OCI-M2 (cell line): ENCODE data around the gene DCLRE1C.
"Not testable (repeated sequence)": the region's sequence is repeated elsewhere in the genome, so short reads cannot be mapped to it uniquely, and the experiment has no call there.

Source experiments
- DNase-seq: peaks from one replicate; lab custom pipeline; 2025; ENCODE audit not compliant: unreplicated experiment; lab: John Stamatoyannopoulos, UW

Gene DCLRE1C

DNA sequence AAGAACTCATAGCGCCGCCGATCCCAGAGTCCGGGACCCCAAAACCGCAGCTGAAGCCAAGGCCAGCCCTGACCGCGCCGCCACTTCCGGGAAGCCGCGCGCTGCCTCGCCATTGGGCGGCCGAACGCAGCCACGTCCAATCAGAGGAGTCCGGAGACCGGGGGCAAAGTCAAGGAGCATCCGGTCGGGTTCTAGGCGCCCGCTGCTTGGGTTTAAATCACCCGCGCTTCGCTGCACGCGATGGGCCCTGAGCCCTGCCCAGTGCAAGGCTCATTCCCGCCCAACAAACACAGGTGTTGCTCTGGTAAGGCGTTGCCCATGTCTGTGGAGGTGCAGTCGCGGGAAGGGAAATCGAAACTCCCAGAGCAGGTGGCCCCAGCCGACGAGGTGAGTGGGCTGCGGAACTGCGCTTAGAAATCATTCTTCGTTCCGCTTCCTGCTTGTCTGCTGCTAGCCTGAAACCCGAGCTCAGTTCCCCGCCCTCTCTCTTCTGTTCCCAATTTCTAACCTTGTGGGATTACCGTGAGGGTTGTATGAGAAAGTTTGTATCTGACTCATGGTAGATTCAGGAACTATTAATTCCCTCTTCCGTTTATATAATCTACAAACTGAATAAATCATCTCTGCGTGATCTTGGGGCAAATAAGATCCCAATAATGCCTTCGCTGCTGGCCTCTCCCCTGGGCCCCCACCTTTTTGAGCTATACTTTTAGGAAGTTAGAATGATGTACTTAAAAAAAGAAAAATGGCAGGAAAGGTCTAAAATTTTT, at the start of gene DCLRE1C:
Gene DCLRE1C, minus strand, starts transcription at position 96 of the 770 bp plus-strand sequence. Its CDS starts 86 bp downstream, at position 10.
- peak; percentile 69 for DNase-seq

DNA sequence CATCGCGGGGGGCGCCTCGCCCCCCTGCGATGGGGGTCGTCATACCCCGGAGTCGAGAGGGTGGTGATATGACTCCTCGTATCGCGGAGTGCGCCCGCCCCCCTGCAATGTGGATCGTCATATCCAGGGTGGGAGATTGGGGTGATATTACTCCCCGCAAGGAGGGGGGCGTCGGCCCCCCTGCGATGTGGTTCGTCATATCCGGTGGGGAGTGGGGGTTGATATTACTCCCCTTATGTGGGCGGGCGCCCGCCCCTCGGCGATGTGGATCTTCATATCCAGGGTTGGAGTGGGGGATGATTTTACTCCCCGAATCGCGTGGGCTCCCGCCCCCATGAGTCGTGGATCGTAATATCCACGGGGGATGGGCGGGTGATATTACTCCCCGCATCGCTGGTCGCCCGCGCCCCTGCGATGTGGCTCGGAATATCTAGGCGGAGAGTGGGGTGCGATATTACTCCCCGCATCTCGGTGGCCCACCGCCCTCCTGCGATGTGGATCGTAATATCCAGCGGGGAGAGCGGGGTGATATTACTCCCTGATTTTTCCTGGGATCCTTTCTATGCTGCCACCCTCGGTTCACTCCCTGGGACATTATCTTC, 42.2 kb upstream of the DCLRE1C start:
- DNase-seq: no peak

DNA sequence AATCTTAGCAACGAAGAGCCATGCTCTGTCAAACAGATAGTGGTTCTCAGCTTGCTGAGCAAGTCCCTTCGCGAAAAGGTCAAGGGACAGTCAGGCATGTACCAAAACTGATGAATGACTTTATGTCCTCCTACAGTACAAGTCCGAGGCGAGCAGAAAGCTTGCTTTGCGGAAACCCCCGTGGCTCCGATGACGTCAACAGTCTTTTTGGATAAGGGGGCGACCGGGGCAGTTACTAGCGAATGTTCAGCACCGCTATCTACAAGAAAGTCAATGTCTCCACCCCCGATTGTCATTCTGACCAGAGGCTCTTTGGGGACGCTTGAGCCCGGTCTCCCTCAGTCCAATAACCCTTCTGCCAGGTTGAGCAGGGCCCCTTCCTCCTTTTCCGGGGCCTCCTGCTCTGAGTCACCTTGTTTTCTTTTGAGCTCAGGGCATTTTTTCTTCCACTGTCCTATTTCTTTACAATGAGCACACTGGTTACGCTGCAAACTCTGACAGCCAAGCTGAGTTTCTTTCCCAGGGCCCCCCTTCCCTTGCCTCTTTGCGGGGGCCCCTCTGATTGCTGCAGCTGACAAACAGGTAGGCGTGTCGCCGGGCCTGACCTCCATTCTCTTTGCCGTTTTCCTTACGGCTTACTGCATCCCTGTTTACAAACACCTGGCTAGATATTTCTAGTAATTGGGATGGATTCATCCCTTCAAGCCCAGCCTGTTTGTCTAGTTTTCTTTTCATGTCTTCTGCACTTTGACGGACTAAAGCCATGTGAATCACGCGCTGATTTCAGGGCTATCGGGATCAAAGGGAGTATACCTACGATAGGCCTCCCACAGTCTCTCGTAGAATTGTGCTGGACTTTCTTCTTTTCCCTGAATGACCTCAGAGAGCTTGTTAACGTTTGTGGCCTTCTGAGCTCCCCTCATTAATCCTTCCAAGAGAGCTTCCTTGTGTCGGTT, 39.9 kb upstream of the DCLRE1C start:
- DNase-seq: not testable (repeated sequence)

DNA sequence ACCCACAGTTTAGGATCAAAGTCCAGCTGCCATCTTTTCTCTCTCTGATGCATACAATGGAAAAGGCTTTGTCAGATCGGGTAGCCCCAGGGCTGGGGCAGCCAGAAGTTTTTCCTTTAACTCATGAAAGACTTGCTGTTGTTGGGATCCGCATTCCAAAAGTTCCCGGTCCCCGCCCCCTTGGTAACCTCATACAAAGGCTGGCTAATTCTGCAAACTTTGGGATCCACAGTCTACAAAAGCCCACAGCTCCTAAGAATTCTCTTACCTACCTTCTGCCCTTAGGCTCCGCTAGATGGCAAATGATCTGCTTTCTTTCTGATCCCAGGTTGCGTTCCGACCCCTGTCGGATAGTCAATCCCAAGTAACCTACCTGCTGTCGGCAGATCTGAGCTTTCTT, 38.4 kb upstream of the DCLRE1C start:
- not testable (repeated sequence) for DNase-seq

DNA sequence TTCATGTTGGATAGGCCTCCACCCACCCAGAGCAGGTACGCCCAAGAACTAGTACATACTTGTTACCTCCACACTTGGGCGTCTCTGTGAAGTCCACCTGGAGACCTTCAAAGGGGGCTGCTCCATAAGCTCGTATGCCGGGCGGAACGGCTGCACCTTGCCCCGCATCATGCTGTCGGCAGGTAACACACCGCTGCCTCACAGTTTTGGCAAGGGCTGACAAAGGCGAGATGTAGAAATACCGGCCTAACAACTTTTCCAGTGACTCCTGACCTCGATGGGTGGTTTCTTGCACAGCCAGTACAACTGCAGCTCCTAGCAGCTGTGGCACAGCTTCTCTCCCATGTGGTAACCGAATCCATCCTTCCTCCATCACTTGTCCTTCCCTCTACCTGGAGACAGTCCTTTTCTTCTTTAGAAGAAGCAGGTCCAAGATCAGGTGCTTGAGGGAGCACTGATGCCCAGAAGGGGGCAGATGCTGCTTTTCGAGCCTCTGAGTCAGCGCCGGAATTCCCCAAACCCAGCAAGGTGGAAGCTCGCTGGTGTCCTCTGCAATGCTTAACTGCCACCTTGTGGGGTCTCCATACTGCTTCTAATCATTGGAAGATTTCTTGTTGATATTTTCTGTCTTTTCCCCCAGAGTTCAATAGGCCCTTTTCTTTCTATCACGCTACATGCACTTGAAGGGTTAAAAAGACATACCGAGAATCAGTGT, 37.3 kb upstream of the DCLRE1C start:
- not testable (repeated sequence) for DNase-seq

DNA sequence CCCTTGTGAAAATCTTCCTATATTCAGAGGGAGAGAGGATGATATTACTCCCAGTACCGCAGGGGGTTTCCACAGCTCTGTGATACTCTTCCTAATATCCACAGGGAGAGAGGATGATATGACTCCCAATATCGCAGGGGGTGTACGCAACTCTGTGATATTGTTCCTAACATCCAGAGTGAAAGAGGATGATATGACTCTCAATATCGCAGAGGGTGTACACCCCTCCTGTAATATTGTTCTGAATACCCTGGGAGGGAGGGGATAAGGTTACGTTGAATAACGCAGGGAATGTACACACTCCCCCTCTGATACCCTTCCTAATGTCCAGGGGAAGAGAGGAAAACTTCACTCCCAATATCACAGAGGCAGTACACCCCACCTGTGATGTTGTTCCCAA, 35.7 kb upstream of the DCLRE1C start:
- not testable (repeated sequence) for DNase-seq

DNA sequence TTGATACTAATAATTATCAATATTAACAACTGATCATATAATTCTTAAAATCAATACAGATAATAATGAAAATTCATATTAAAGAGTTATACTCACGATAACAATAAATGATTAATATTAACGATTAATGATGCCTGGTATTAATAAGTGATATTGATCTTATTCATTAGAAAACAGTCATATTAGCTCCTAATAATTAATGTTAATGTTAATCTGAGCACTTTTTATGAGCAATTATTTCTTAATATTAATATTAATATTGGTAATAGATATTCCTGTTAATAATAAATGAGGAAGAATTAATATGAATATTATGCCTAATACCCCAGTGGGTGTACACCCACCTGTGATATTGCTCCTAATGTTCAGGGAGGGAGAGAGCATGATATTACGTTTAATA, 28.8 kb upstream of the DCLRE1C start:
- no peak for DNase-seq

DNA sequence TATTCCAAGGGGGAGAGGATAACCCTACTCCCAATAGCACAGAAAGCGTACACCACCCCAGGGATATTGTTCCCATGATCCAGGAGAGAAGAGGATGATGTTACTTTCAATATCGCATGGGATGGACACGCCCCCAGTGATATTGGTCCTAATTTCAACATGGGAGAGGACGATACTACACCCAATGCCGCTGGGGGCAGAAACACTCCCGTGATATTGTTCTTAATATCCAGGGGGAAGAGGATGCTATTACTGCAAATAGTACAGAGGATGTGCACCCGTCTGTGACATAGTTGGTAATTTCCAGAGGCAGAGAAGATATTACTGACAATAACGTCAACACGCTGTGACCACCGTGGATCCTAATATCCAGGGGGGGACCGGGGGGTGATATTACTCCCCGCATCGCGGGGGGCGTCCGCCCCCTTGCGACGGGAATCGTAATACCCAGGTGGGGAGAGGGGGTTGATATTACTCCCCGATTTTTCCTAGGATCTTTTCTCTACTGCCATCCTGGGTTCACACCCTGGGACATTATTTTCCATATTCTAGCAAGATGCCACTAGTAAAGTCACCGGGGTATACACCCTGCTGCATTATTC, 21.9 kb upstream of the DCLRE1C start:
- no peak for DNase-seq

DNA sequence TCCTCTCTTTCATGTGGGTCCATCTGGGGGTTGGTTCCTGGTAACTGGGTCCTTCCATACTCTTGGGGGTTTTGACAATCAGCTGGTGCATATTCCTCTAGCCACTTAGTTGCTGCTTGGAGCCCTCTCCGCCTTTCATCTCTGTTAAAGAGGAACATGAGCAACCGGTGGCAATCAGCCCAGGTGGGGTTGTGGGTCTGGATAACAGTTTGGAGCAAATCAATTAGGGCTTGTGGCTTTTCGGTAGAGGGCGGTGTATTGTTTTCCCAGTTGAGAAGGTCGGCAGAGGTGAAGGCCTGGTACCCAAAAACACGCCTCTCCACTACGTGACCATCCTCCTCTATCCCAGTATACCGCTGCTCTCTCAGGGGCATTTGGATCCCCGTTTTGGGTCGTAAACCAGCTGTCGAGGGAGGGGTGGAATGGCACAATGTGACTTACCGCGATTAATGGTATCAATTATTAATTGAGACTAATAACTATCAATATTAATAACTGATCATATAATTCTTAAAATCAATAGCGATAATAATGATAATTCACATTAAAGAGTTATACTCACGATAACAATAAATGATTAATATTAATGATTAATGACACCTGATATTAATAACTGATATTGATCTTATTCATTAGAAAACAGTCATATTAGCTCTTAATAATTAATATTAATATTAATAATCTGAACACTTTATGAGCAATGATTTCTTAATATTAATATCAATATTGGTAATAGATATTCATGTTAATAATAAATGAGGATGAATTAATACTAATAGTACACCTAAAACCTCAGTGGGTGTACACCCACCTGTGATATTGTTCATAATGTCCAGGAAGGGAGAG, 20.5 kb upstream of the DCLRE1C start:
- DNase-seq: not testable (repeated sequence)

DNA sequence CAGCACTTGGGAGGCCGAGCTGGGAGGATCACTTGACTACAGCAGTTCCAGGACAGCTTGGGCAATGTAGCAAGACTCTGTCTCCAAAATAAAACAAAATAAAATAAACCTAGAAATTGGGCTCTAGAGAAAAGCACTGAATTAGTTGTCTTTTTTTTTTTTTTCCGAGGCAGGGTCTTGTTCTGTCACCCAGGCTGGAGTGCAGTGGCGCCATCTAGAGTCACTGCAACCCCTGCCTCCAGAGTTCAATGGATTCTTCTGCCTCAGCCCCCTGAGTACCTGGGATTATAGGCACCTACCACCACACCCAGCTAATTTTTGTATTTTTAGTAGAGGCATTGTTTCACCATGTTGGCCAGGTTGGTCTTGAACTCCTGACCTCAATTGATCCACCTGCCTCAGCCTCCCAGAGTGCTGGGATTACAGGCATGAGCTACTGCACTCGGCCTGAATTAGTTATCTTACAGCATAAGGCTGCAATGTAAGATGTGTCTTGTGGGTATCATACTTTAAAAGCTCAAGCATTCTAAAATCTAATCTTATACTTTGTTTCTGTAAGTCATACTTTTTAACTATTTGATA, 18.1 kb upstream of the DCLRE1C start:
- DNase-seq: no peak

DNA sequence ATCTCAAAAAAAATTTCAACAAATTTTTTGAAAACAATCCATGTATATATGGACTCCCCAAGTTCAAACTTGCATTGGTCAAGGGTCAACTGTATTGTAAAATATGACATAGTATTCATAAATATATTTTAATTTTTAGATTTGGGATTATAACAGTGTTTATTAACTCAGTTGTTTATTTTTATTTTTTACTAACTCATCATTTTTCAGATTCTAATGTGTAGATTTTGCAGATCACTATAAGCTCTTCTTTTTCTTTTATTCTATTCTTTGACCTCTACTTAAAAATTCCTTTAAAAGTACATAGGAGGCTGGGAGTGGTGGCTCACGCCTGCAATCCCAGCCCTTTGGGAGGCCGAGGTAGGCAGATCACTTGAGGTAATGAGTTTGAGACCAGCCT, 14.0 kb upstream of the DCLRE1C start:
- no peak for DNase-seq

DNA sequence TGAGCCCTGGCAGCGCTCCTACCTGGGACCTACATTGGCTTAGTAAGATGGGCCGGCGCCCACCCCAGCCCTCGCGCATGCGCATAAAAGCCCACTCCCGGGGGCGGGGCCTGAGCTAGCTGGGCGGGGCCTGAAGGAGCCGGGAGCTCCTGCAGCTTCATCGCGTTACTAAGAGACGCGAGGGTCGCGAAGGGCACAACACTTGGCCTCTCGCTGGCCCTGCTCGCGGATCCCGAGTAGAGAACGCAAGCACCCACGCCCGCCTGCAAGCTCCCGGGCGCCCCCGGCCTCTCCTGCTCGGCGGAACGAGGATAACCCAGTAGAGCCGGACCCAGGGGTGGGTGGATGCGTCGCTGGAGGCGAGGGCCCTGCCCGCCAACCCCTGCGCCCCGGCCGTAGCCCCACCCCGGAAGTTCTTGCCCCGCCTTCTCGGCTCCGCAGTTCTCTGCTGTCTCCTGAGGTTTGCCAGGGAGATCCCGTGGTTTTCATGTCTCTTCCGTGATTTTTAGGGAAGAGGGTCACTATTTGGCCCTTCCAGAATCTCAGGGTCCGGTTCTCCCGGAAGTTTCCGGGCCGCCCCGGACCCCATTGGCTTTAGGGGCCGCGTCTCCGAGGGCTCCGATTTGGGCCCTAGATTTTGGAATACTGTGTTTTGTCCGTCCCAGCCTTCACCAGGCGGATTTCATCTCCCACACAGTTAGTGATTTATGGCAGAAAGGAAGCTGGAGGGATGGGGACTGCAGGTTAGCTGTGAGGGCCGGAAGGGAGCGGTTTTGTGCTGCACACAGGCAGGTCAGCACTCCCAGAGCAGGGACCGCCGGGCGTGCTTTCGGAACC, 5.5 kb upstream of the DCLRE1C start, which contains the start of gene MEIG1:
Gene MEIG1, plus strand, starts transcription at position 168 of the 837 bp plus-strand sequence. CDS start 7,081 bp downstream, outside the sequence.
- peak; percentile 48 for DNase-seq

DNA sequence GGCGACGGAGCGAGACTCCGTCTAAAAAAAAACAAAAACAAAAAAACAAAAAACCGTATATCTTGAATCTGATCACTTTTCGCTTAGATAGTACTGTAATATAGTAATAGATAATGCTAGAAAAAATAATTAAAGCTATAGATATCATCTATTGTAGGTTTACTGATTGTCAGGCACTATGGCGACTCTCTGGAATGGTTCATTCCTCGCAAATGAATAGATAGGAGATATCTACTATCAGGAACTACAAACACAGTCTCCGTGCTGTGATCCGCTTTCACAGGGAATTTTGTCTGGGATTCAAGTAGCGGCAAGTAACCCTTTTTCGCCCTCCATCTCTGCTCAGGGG, 5.0 kb upstream of the DCLRE1C start:
- DNase-seq: no peak

DNA sequence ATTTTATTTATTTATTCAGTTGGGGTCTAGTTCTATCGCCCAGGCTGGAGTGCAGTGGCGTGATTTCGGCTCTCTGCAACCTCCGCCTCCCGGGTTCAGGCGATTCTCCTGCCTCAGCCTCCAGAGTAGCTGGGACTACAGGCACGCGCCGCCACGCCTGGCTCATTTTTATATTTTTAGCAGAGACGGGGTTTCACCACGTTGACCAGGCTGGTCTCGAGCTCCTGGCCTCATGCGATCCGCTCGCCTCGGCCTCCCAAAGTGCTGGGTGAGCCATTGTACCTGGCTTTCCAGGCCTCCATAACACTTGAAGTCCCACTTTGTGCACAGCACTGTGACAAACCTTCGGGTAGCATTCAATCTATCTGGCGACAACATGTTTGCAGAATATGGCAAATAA, 1.0 kb upstream of the DCLRE1C start:
- DNase-seq: no peak

DNA sequence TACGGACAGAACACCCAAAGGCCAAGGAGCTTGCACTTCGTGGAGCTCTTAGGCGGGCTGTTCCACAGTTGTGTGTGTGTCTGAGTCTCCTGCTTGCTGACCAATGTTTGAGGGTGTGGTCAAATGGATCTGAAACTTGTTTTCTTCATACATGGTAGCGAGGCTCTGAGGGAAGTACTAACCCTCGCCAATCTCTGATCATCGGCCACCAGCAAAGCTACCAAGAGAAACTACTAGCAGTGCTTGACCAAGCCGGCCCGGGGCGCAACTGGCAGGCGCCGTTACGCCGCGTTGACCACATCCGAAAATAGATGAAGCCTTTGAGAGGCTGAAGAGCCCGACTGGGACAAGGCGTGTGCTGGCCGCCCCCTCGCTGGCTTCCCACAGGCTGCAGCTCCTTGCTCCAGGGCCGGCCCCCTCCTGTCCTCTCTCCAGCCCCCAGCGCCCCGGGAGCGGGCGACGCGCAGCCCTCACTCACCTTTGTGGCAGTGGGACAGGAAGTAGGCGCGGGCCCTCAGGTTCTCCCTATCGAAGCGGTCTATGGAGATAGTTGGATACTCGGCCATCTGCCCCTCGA, 384 bp downstream of the DCLRE1C start:
- peak; percentile 48 for DNase-seq

DNA sequence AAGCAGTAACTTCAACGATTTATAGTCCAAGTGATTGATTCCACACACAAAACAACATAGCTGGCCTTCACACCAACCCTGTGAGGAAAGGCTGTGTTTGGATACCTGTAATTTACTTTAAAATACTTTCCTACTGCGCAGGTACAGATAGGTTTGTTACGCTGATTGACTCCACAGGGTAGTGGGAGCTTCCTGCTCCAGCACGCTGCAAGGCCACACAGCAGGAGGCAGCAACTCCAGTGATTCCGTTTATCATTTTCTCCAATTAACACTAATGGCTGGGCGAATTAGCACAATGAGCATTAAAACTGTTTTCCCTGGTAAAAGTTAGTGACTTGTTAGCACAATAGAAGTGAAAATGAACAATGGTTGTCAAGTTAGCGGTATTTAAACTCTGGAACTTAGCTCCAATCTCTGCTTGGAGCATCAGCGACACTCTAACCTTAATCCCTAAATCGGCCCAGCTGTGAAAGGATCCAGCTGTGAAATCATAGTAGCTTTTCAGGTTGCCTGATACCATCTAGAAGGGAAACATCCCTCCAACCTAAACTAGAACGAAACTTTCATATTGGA, 959 bp downstream of the DCLRE1C start:
- no peak for DNase-seq

DNA sequence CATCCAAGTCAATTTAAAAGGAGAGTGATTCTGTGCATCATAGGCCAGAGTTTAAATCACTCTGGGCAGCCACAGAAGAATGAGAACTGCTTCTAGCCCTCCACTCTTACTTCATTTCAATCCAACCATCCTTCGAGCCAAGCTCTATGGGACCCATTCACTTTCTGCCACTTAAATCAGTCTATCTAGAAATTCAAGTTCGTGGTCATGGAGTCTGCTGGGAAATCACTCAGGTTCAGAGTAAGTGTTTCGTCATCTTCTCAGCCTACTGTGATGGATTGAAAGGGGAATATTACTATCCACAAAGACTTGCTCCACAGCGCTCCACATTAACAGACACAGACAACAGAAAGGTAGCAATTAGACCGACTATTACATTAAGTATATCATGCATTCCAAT, 4.6 kb downstream of the DCLRE1C start:
- DNase-seq: no peak

DNA sequence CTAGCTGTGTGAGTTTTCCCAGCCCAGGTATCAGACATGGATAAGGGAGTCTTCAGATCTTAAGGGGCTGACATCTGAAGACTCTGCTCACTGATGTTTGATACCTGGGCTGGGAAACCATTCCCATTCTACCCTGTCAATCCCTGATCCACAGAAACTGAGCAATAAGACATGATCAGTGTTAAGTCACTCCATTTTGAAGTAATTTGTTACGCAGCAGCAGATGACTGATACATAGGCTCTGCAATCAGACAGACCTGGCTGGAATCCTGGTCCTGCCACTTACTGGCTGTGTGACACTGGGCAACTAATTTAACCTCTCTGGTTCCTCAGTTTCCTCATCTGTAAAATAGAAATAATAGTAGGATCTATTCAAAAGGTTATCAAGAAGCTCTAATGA, 6.6 kb downstream of the DCLRE1C start:
- no peak for DNase-seq
